Fibroblast of the conjunctiva (primary cell): ENCODE results near the gene COX19.
"Not testable (repeated sequence)": the region's sequence is repeated elsewhere in the genome, so short reads cannot be mapped to it uniquely, and the experiment has no call there.

Experiments used
- DNase-seq: peaks from one replicate; pipeline ENCODE4 v3.0.0-alpha.2; 2010; ENCODE audit warnings: low read depth

COX19 gene

GRCh38 chr7:960972-961371 lies 14.4 kb downstream of the COX19 start:
- not testable (repeated sequence) for DNase-seq

GRCh38 chr7:960269-960871 lies 15.0 kb downstream of the COX19 start:
- no peak for DNase-seq

DNA sequence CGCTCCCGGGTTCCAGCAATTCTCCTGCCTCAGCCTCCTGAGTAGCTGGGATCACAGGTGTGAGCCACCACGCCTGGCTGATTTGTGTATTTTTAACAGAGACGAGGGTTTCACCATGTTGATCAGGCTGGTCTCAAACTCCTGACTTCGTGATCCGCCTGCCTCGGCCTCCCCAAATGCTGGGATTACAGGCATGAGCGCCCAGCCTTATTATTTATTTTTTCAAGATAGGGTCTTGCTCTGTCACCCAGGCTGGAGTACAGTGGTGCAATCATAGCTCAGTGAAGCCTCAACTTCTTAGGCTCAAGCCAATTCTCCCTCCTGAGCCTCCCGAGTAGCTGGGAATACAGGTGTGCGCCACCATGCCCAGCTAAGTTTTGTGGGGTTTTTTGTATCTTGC lies 15.6 kb downstream of the COX19 start:
- DNase-seq, result not testable (repeated sequence)

- no peak for DNase-seq
Observed at GRCh38 chr7:959271-959670, 16.1 kb downstream of the COX19 start.

GRCh38 chr7:958221-959200 lies 16.8 kb downstream of the COX19 start:
- no peak for DNase-seq

- no peak for DNase-seq
Observed at GRCh38 chr7:957418-958220, 17.7 kb downstream of the COX19 start.

DNA sequence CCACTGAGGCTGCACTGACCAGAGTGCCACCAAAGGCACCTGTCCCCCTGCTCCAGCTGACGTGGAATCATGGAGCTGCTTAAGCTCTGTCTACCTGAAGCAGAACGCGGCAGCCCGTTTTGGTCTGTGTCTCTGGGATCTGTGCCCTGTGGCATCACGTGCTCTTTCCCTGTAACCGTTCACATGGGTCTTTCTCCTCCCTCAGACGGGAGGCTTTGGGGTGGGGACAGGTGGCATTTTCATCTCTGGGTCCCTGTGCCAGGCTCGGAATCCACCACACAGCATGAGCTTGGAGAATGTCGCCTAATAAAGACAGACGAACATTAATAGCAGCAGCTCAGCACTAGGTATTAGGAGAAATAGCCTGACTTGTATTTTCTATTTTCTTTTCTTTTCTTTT lies 19.3 kb downstream of the COX19 start:
- no peak for DNase-seq

DNA sequence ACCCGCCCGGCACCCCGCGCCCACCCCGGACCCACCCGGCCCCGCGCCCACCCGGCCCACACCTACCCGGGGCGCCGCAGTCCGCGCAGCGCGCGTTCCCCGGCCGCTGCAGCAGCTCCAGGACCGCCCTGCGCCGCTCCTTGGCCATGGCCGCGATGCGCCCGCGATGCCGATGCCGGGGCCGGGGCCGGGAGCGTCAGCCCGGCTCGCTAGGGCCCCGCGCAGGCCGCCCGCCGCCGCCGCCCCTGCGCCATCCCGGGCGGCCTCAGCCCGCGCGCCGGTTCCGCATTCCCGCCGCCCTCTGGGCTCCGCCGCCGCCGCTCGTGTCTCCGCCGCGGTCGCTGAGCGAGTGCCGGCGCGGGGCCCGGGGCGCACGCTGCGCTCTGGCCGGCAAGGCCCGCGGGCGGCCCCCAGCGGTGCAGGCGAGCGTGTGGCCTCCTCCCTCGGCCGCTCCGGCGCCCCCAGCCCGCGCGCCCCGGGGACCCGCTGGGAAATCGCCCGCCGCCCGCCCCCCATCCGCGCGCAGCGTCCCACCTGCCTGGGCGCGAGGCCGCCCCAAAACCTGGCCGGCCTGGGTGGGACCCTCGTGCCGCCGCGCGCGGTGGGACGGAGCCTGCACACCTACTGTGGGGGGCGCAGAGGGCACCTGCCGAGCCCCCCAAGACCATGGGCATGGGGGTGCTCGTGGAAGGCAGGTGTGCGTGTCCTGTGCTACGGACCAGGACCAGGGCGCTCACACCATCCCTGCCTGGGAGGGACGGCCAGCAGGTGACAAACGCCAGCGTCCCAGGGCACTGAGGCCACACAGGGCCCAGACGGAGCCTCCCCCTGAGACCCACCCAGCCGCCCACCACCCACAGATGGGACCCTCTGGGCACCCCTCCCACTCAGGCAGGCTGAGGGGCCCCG lies 20.8 kb downstream of the COX19 start, which contains the start of gene ADAP1:
Gene ADAP1, minus strand, starts transcription at position 351 of the 909 bp plus-strand sequence. Its CDS starts 203 bp downstream, at position 148.
- no peak for DNase-seq

- DNase-seq, result no peak
Observed at GRCh38 chr7:953547-954327, 21.6 kb downstream of the COX19 start.

- DNase-seq, result no peak
Observed at GRCh38 chr7:952548-953441, 22.6 kb downstream of the COX19 start.

- DNase-seq, result no peak
Observed at GRCh38 chr7:951881-952547, 23.3 kb downstream of the COX19 start.

- DNase-seq, result no peak
Observed at GRCh38 chr7:949021-949934, 26.1 kb downstream of the COX19 start.

GRCh38 chr7:947391-948210 lies 27.7 kb downstream of the COX19 start:
- DNase-seq, result no peak

DNA sequence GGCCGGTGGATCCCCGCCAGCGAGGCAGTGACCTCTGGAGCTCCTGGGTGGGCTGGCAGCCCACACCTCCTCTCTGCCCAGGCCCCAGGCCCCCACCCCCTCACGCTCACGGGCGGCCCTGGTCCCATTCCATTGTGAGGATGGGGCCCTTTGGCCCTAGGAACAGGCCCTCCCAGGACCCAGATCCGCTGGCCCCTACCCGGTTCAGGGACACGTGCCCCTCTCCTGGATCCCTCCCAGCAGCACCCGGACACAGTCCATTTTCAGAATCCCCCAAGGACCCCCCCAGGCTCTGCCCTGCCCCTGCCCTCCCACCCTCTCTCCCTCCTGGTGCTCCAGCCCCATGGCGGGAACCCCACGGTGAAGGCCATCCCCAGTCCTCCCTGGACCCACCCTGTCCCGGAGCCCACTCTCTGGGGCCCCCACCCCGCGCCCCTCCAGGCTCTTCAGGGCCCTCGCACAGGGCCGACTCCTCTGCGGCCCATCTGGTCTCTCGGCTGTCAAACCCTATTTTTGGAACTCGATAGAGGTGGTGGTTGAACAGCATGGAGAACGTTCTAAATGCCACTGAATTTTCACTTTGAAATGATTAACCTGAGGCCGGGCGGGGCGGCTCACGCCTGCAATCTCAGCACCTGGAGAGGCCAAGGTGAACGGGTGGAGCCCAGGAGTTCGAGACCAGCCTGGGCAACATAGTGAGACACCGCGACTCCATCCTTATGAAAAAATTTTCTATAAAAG lies 28.9 kb downstream of the COX19 start:
- DNase-seq, result no peak

GRCh38 chr7:945556-946255 lies 29.6 kb downstream of the COX19 start:
- DNase-seq, result no peak

GRCh38 chr7:945147-945555 lies 30.2 kb downstream of the COX19 start:
- DNase-seq, result no peak
